22Rv1 (cell line): Measurements from ENCODE around the gene TMEM170B.

Source experiments
- H3K27ac ChIP-seq: fragments of 450-650 bp; 2 replicates; pipeline ENCODE4 v1.5.1; 2017
- ZFX ChIP-seq: fragments of 450-650 bp; IDR thresholded peaks from 2 replicates; pipeline ENCODE4 v1.6.1; 2017; ENCODE audit warnings: antibody characterized with exemption, borderline replicate concordance
- TF ChIP-seq, protein P1 (sequence below): fragments of 450-650 bp; IDR thresholded peaks from 2 replicates; pipeline ENCODE4 v1.5.1; 2017; ENCODE audit warnings: mild to moderate bottlenecking

TMEM170B gene

DNA sequence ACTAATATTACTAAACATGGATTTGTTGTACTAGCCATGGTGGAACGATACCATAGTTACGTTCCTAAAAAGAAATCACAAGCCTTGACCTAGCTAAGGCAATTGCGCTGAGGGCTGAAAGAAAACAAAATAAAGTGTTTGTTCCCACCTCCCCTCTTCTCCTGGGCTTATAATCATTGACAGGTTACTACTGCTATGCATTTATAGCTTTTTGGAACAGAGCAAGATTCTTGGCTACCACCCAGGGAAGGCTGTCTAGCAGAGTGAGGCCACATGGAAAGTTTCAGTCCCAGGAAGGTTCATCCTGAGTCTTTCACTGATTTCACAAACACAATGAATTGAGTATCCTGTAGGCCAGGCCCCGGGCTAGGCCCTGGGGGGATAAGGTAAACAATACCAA, 84.6 kb downstream of the TMEM170B start:
- TF ChIP-seq, protein P1, sequence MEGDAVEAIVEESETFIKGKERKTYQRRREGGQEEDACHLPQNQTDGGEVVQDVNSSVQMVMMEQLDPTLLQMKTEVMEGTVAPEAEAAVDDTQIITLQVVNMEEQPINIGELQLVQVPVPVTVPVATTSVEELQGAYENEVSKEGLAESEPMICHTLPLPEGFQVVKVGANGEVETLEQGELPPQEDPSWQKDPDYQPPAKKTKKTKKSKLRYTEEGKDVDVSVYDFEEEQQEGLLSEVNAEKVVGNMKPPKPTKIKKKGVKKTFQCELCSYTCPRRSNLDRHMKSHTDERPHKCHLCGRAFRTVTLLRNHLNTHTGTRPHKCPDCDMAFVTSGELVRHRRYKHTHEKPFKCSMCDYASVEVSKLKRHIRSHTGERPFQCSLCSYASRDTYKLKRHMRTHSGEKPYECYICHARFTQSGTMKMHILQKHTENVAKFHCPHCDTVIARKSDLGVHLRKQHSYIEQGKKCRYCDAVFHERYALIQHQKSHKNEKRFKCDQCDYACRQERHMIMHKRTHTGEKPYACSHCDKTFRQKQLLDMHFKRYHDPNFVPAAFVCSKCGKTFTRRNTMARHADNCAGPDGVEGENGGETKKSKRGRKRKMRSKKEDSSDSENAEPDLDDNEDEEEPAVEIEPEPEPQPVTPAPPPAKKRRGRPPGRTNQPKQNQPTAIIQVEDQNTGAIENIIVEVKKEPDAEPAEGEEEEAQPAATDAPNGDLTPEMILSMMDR = no peak
- TF ChIP-seq ZFX = no peak
- no peak overlapping the region for H3K27ac ChIP-seq

DNA sequence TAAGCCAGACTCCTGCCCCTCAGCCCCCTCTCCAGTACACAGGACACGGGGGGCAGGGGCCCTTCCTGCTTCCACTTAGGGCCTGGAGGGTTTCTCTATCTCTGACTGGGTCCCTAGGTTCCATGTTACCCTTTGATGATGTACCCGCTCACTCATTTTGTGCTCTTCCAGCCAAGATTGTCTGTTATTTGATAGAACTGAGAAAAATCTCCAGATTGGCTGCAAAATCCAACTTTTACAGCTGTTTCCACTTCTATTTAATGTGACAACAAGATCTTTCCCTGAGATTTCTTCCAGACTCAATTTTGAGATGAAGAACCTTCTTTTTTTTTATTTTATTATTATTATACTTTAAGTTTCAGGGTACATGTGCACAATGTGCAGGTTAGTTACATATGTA, 85.7 kb downstream of the TMEM170B start:
- H3K27ac ChIP-seq = no peak overlapping the region
- TF ChIP-seq, protein P1 = no peak
- TF ChIP-seq ZFX = no peak

DNA sequence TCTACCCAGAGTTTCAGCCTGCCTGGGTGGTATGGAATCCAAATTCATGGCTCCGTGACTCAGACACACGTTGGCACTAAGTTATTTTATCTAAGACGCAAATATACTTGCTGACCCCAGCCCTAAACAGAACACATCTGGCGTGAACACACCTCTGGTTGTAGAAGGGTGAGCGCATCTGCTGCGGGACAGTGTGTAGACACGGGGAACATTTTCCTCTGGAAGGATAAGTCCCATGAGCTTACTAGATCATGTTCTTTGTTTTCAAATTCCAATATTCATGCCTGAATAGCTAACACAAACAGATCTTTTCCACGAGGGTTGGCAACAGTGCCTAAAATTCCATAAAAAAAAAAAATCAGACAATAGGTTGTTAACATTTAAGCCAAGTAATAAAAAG, 87.8 kb downstream of the TMEM170B start:
- H3K27ac ChIP-seq = no peak overlapping the region
- TF ChIP-seq, protein P1 = no peak
- no peak for TF ChIP-seq ZFX

DNA sequence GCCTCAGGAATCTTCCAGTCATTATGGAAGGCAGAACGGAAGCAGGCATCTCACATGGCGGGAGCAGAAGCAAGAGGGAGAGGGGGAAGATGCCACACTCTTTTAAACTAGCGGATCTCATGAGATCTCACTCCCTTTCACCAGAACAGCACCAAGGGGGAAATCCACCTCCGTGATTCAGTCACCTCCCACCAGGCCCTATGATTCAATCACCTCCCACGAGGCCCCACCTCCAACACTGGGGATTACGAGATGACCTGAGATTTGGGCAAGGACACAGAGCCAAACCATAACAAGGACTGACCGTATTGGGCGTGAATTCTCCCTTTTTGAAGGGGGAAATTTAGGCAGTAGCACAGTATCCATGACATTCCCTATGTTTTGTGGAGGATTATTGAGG, 88.8 kb downstream of the TMEM170B start:
- H3K27ac ChIP-seq = no peak overlapping the region
- TF ChIP-seq ZFX = no peak
- TF ChIP-seq, protein P1 = no peak

DNA sequence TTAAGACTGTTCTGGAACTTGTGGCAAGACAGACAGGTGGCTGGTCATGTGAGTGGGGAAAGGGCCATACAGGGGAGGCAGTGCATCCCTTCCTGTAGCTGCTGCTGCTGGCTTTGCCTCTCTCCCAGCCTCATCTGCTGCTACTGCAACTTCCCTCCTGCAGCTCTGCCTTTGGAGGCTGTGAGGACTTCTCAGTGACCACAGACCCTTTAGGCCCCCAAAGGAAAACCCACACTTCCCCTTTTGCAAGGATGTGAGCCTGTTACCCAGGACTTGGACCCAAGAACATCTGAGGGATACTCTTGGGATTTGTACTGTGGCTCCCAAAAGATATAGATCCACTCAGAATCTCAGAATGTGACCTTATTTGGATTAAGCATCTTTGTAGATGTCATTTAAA, 91.0 kb downstream of the TMEM170B start:
- TF ChIP-seq, protein P1 = no peak
- TF ChIP-seq ZFX = no peak
- H3K27ac ChIP-seq = no peak overlapping the region

DNA sequence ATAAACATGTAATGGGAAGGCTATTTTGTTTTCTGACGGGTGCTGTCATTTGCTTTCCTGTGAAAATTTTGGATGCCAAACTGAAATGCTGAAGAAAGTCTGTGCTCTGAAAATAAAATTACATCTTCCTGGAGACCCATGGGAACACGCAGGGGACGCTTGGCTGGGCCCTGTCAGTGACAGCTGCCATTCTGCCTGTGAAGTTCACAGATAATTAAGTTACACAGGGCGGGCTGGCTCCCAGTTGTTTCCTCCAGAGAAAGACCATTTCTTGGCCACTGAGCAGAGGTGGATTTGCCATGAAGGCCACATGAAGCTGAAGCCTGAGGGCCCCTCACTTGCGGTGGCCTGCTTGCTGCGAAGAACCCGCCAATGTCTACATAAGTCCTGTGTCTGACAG, 93.5 kb downstream of the TMEM170B start:
- no peak for TF ChIP-seq ZFX
- TF ChIP-seq, protein P1 = no peak
- no peak overlapping the region for H3K27ac ChIP-seq

DNA sequence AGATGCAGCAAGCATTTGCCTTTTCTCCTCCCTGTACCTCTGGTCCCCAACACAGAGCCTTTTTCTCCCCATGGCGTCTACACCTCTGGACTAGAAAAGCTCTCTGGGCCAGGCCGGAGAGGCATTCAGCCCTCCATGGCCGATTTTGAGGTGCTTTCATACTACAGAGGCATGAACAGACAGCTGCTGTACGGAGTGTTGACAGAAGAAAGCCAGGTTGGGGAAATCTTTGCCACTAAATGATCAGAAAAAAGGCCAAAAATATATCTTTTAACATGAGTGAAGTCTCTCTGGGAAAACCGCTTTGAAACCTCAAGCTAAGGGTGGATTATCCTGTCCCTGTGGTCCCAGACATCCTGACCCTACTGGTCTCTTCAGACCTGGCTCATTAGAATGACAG, 94.0 kb downstream of the TMEM170B start:
- TF ChIP-seq, protein P1 = no peak
- TF ChIP-seq ZFX = no peak
- no peak overlapping the region for H3K27ac ChIP-seq
